Astrocyte (in vitro differentiated cells and primary cell): ENCODE data around the gene TMEM132A. TPM values are rescaled to one million over a fixed set of nuclear protein-coding genes. Genes with fewer than 3 reads are reported as not detected.
"Not testable (repeated sequence)": the region's sequence is repeated elsewhere in the genome, so short reads cannot be mapped to it uniquely, and the experiment has no call there.

ENCODE experiments used
- DNase-seq: peaks from one replicate; pipeline ENCODE4 v3.0.0-alpha.2; 2010; ENCODE audit warnings: low read depth
- FAIRE-seq: peaks from 2 replicates; lab custom pipeline; 2011; peaks lifted over from hg19 to GRCh38; lab: Jason Lieb, UNC
- H2AFZ ChIP-seq: 2 replicates; pipeline ENCODE4 v1.6.0; 2012; ENCODE audit warnings: low read depth, low read length, inconsistent platforms
- H3K27ac ChIP-seq: 2 replicates; pipeline ENCODE4 v1.5.1; 2011; ENCODE audit warnings: low read depth, low read length, inconsistent platforms
- H3K27me3 ChIP-seq: 2 replicates; pipeline ENCODE4 v1.6.0; 2011; ENCODE audit warnings: low read length, inconsistent platforms; ENCODE audit not compliant: insufficient read depth
- H3K36me3 ChIP-seq: 2 replicates; pipeline ENCODE4 v1.5.1; 2011; ENCODE audit warnings: low read length, inconsistent platforms; ENCODE audit not compliant: insufficient read depth
- H3K4me1 ChIP-seq: 2 replicates; pipeline ENCODE4 v1.5.1; 2011; ENCODE audit warnings: low read length, inconsistent platforms; ENCODE audit not compliant: insufficient read depth
- H3K4me2 ChIP-seq: 2 replicates; pipeline ENCODE4 v1.6.0; 2012; ENCODE audit warnings: low read length, inconsistent platforms
- H3K4me3 ChIP-seq: 2 replicates; pipeline ENCODE4 v1.5.1; 2011; ENCODE audit warnings: low read depth, mild to moderate bottlenecking, low read length, inconsistent platforms; ENCODE audit not compliant: insufficient read depth
- H3K79me2 ChIP-seq: 2 replicates; pipeline ENCODE4 v1.6.0; 2012; ENCODE audit warnings: mild to moderate bottlenecking, low read length, inconsistent platforms; ENCODE audit not compliant: insufficient read depth
- H3K9ac ChIP-seq: 2 replicates; pipeline ENCODE4 v1.6.0; 2012; ENCODE audit warnings: mild to moderate bottlenecking, low read length, inconsistent platforms
- H3K9me3 ChIP-seq: 2 replicates; pipeline ENCODE4 v1.5.1; 2012; ENCODE audit warnings: low read depth, mild to moderate bottlenecking, low read length, inconsistent platforms; ENCODE audit not compliant: insufficient read depth
- H4K20me1 ChIP-seq: 2 replicates; pipeline ENCODE4 v1.6.0; 2012; ENCODE audit warnings: low read length, inconsistent platforms; ENCODE audit not compliant: insufficient read depth
- H3K27ac Mint-ChIP-seq: one replicate; pipeline ENCODE4 v1.8.0; 2021; ENCODE audit warnings: mild to moderate bottlenecking, mixed read lengths; ENCODE audit not compliant: unreplicated experiment
- H3K27me3 Mint-ChIP-seq: one replicate; pipeline ENCODE4 v1.8.0; 2021; ENCODE audit warnings: low read depth, mixed read lengths; ENCODE audit not compliant: unreplicated experiment
- H3K36me3 Mint-ChIP-seq: one replicate; pipeline ENCODE4 v1.8.0; 2021; ENCODE audit warnings: low read depth, mixed read lengths; ENCODE audit not compliant: unreplicated experiment
- H3K4me1 Mint-ChIP-seq: one replicate; pipeline ENCODE4 v1.8.0; 2021; ENCODE audit warnings: low read depth, mixed read lengths; ENCODE audit not compliant: unreplicated experiment
- H3K4me3 Mint-ChIP-seq: one replicate; pipeline ENCODE4 v1.8.0; 2021; ENCODE audit warnings: mild to moderate bottlenecking, moderate library complexity, mixed read lengths; ENCODE audit not compliant: unreplicated experiment
- H3K9me3 Mint-ChIP-seq: one replicate; pipeline ENCODE4 v1.8.0; 2021; ENCODE audit warnings: mild to moderate bottlenecking, mixed read lengths; ENCODE audit not compliant: unreplicated experiment
- CTCF ChIP-seq: IDR thresholded peaks from 2 replicates; pipeline ENCODE4 v1.5.1; 2011; ENCODE audit warnings: low read depth, mild to moderate bottlenecking, inconsistent platforms, low read length, moderate library complexity; ENCODE audit not compliant: insufficient read depth
- EZH2 ChIP-seq: IDR thresholded peaks from 2 replicates; pipeline ENCODE4 v1.6.1; 2012; ENCODE audit warnings: mild to moderate bottlenecking, low read length, inconsistent platforms; ENCODE audit not compliant: insufficient read depth
- total RNA-seq: library from RNA; stranded (reverse); gene quantifications from 2 replicates; pipeline ENCODE4 v1.2.1, GENCODE V29; 2021

Gene TMEM132A
- total RNA-seq, 1 donor from 2014 or later, result 117 TPM

GRCh38 chr11:60972182-60973030, 48.1 kb downstream of the TMEM132A start:
- Histone ChIP-seq H3K27ac (no peak overlapping the region), H3K4me1 (no peaks in the 10 kb centered on the region), H3K4me2 (no peak overlapping the region), H3K36me3 (no peaks in the 10 kb centered on the region), H3K9ac (no peak overlapping the region), H2AFZ (no peak overlapping the region), H3K9me3 (no peaks in the 10 kb centered on the region), H3K27me3 (peaks cover 7% of the 10 kb centered on the region), H3K79me2 (no peaks in the 10 kb centered on the region), H4K20me1 (no peaks in the 10 kb centered on the region), H3K4me3 (no peak overlapping the region)
- Mint-ChIP-seq H3K4me1 (no peaks in the 10 kb centered on the region), H3K4me3 (no peak overlapping the region), H3K36me3 (no peaks in the 10 kb centered on the region), H3K9me3 (peaks cover 6% of the 10 kb centered on the region), H3K27me3 (peaks cover 31% of the 10 kb centered on the region), H3K27ac (no peak overlapping the region)
- no peak for TF ChIP-seq CTCF
- TF ChIP-seq EZH2, result no peak
- DNase-seq, result no peak
- FAIRE-seq, result no peak

GRCh38 chr11:60973699-60974098, 49.4 kb downstream of the TMEM132A start:
- no peak overlapping the region for H3K4me2 ChIP-seq
- H3K79me2 ChIP-seq, result no peaks in the 10 kb centered on the region
- peaks cover 1% of the 10 kb centered on the region for H3K4me1 Mint-ChIP-seq
- no peak overlapping the region for H2AFZ ChIP-seq
- H3K27me3 ChIP-seq, result peaks cover 7% of the 10 kb centered on the region
- TF ChIP-seq CTCF (no peak), EZH2 (no peak)
- no peaks in the 10 kb centered on the region for H4K20me1 ChIP-seq
- H3K27ac Mint-ChIP-seq, result no peak overlapping the region
- FAIRE-seq (no peak), DNase-seq (no peak)
- H3K36me3 ChIP-seq, result no peaks in the 10 kb centered on the region
- H3K4me3 Mint-ChIP-seq, result no peak overlapping the region
- H3K9ac ChIP-seq, result no peak overlapping the region
- no peak overlapping the region for H3K4me3 ChIP-seq
- no peaks in the 10 kb centered on the region for H3K36me3 Mint-ChIP-seq
- H3K27me3 Mint-ChIP-seq, result peaks cover 33% of the 10 kb centered on the region
- no peaks in the 10 kb centered on the region for H3K9me3 ChIP-seq
- H3K4me1 ChIP-seq, result no peaks in the 10 kb centered on the region
- peaks cover 4% of the 10 kb centered on the region for H3K9me3 Mint-ChIP-seq
- H3K27ac ChIP-seq, result no peak overlapping the region

- FAIRE-seq, H3K4me3 ChIP-seq, H2AFZ ChIP-seq, H3K79me2 ChIP-seq, H3K27ac ChIP-seq, H3K9me3 ChIP-seq, H3K9ac ChIP-seq, H3K27ac Mint-ChIP-seq, H3K4me1 ChIP-seq, H3K4me1 Mint-ChIP-seq, DNase-seq, H3K9me3 Mint-ChIP-seq, H3K27me3 ChIP-seq, H4K20me1 ChIP-seq, H3K4me2 ChIP-seq, H3K4me3 Mint-ChIP-seq, H3K36me3 Mint-ChIP-seq, H3K36me3 ChIP-seq: not testable (repeated sequence)
- peaks cover 34% of the 10 kb centered on the region for H3K27me3 Mint-ChIP-seq
These were observed 50.1 kb downstream of the TMEM132A start for GRCh38 chr11:60974316-60974715.
